Karpas-422 (cell line): ENCODE measurements around the gene ADCK1. TPM values are rescaled to one million over a fixed set of nuclear protein-coding genes. Genes with fewer than 3 reads are reported as not detected.
A peak's percentile ranks its signal among the peaks of the same experiment; 100 is the strongest.

Experiments used
- DNase-seq: peaks from one replicate; pipeline ENCODE4 v3.0.0-alpha.2; 2015
- H2AFZ ChIP-seq: fragments of 200-600 bp; sonication (generic); 2 replicates; pipeline ENCODE4 v1.6.1; 2014; ENCODE audit warnings: antibody characterized with exemption, low read length, mixed read lengths
- H3K27ac ChIP-seq: fragments of 200-600 bp; sonication (generic); 2 replicates; pipeline ENCODE4 v1.5.1; 2014; ENCODE audit warnings: mild to moderate bottlenecking, low read length, moderate library complexity
- H3K27me3 ChIP-seq: fragments of 200-600 bp; sonication (generic); 2 replicates; pipeline ENCODE4 v1.6.1; 2014; ENCODE audit warnings: low read length, mixed read lengths
- H3K36me3 ChIP-seq: fragments of 200-600 bp; sonication (generic); 2 replicates; pipeline ENCODE4 v1.6.1; 2014; ENCODE audit warnings: low read length, mixed read lengths; ENCODE audit not compliant: insufficient read depth
- H3K4me1 ChIP-seq: fragments of 200-600 bp; sonication (generic); 2 replicates; pipeline ENCODE4 v1.6.1; 2014; ENCODE audit warnings: mild to moderate bottlenecking, low read length, mixed read lengths
- H3K4me2 ChIP-seq: fragments of 200-600 bp; sonication (generic); 2 replicates; pipeline ENCODE4 v1.6.1; 2014; ENCODE audit warnings: low read length, low read depth, mild to moderate bottlenecking; ENCODE audit not compliant: poor library complexity, severe bottlenecking
- H3K4me3 ChIP-seq: fragments of 200-600 bp; sonication (generic); 2 replicates; pipeline ENCODE4 v1.5.1; 2014; ENCODE audit warnings: mild to moderate bottlenecking, antibody characterized with exemption, low read length, mixed read lengths
- H3K79me2 ChIP-seq: fragments of 200-600 bp; sonication (generic); 2 replicates; pipeline ENCODE4 v1.6.1; 2014; ENCODE audit warnings: mild to moderate bottlenecking, low read length, mixed read lengths
- H3K9ac ChIP-seq: fragments of 200-600 bp; sonication (generic); 2 replicates; pipeline ENCODE4 v1.6.0; 2014; ENCODE audit warnings: low read length
- H3K9me2 ChIP-seq: fragments of 200-600 bp; sonication (generic), shearing (Covaris generic); replicated peaks from 2 replicates; pipeline ENCODE4 v1.6.0; 2014; ENCODE audit warnings: mild to moderate bottlenecking, low read length, moderate library complexity; ENCODE audit not compliant: insufficient read depth
- H3K9me3 ChIP-seq: fragments of 300-700, 200-600 bp; sonication (generic); 2 replicates; pipeline ENCODE4 v1.6.1; 2014; ENCODE audit warnings: low read length, mixed read lengths
- H4K20me1 ChIP-seq: fragments of 200-600 bp; sonication (generic); 2 replicates; pipeline ENCODE4 v1.6.1; 2014; ENCODE audit warnings: mild to moderate bottlenecking, antibody characterized with exemption, low read length, low read depth; ENCODE audit not compliant: insufficient read depth
- small RNA-seq: library from RNA; depleted of rRNA; stranded (forward); fragments of <200 nt; gene quantifications from one replicate; pipeline ENCODE3, GENCODE V24; 2014
- total RNA-seq: library from RNA; depleted of rRNA; stranded (reverse); fragments of >200 nt; shearing (Covaris generic); gene quantifications from 2 replicates; pipeline ENCODE4 v1.2.3, GENCODE V29; 2014; ENCODE audit warnings: low replicate concordance; rRNA removed

The ADCK1 gene
- total RNA-seq, 1 experiment from 2014 or later, result 9.7 TPM

GRCh38 chr14:77970646-77971045 is 170.7 kb downstream of the ADCK1 start:
- H3K9me2 ChIP-seq, result no peaks in the 10 kb centered on the region
- no peak overlapping the region for H2AFZ ChIP-seq
- no peaks in the 10 kb centered on the region for H3K79me2 ChIP-seq
- no peaks in the 10 kb centered on the region for H3K9me3 ChIP-seq
- no peak overlapping the region for H3K9ac ChIP-seq
- no peaks in the 10 kb centered on the region for H3K4me1 ChIP-seq
- 0 out of 2 replicates have a peak, but pooled peaks cover 3% of the 10 kb centered on the region for H3K27me3 ChIP-seq
- no peaks in the 10 kb centered on the region for H4K20me1 ChIP-seq
- H3K4me3 ChIP-seq, result no peak overlapping the region
- no peak overlapping the region for H3K27ac ChIP-seq
- H3K36me3 ChIP-seq, result no peaks in the 10 kb centered on the region
- no peak for DNase-seq
- no peak overlapping the region for H3K4me2 ChIP-seq

- no peak overlapping the region for H2AFZ ChIP-seq
- no peaks in the 10 kb centered on the region for H3K9me3 ChIP-seq
- no peak for DNase-seq
- H3K4me1 ChIP-seq, result no peaks in the 10 kb centered on the region
- no peaks in the 10 kb centered on the region for H3K36me3 ChIP-seq
- H3K27ac ChIP-seq, result no peak overlapping the region
- no peaks in the 10 kb centered on the region for H3K9me2 ChIP-seq
- H3K4me3 ChIP-seq, result no peak overlapping the region
- H3K9ac ChIP-seq, result no peak overlapping the region
- H3K79me2 ChIP-seq, result no peaks in the 10 kb centered on the region
- 0 out of 2 replicates have a peak, but pooled peaks cover 3% of the 10 kb centered on the region for H3K27me3 ChIP-seq
- H4K20me1 ChIP-seq, result no peaks in the 10 kb centered on the region
- no peak overlapping the region for H3K4me2 ChIP-seq
These were observed 173.3 kb downstream of the ADCK1 start for GRCh38 chr14:77973246-77973645.

GRCh38 chr14:77976591-77976990 is 176.7 kb downstream of the ADCK1 start:
- no peaks in the 10 kb centered on the region for H4K20me1 ChIP-seq
- H3K9ac ChIP-seq, result no peak overlapping the region
- H2AFZ ChIP-seq, result no peak overlapping the region
- H3K27me3 ChIP-seq, result 0 out of 2 replicates have a peak, but pooled peaks cover 3% of the 10 kb centered on the region
- no peaks in the 10 kb centered on the region for H3K9me2 ChIP-seq
- no peaks in the 10 kb centered on the region for H3K79me2 ChIP-seq
- no peak overlapping the region for H3K4me3 ChIP-seq
- no peaks in the 10 kb centered on the region for H3K36me3 ChIP-seq
- H3K9me3 ChIP-seq, result no peaks in the 10 kb centered on the region
- no peak for DNase-seq
- H3K27ac ChIP-seq, result no peak overlapping the region
- H3K4me2 ChIP-seq, result no peak overlapping the region
- H3K4me1 ChIP-seq, result no peaks in the 10 kb centered on the region

- no peaks in the 10 kb centered on the region for H3K4me1 ChIP-seq
- H3K4me2 ChIP-seq, result no peak overlapping the region
- no peak overlapping the region for H3K9ac ChIP-seq
- no peaks in the 10 kb centered on the region for H3K79me2 ChIP-seq
- no peaks in the 10 kb centered on the region for H4K20me1 ChIP-seq
- no peaks in the 10 kb centered on the region for H3K9me2 ChIP-seq
- H3K4me3 ChIP-seq, result no peak overlapping the region
- no peak overlapping the region for H2AFZ ChIP-seq
- no peak overlapping the region for H3K27ac ChIP-seq
- no peaks in the 10 kb centered on the region for H3K36me3 ChIP-seq
- H3K9me3 ChIP-seq, result no peaks in the 10 kb centered on the region
- no peaks in the 10 kb centered on the region for H3K27me3 ChIP-seq
- DNase-seq, result no peak
These were observed 179.3 kb downstream of the ADCK1 start for GRCh38 chr14:77979171-77979570.

GRCh38 chr14:77979666-77980351 is 179.9 kb downstream of the ADCK1 start:
- H4K20me1 ChIP-seq, result no peaks in the 10 kb centered on the region
- H3K79me2 ChIP-seq, result no peaks in the 10 kb centered on the region
- no peak overlapping the region for H3K4me3 ChIP-seq
- H3K27ac ChIP-seq, result no peak overlapping the region
- no peaks in the 10 kb centered on the region for H3K27me3 ChIP-seq
- H3K4me1 ChIP-seq, result no peaks in the 10 kb centered on the region
- no peaks in the 10 kb centered on the region for H3K36me3 ChIP-seq
- no peak overlapping the region for H3K4me2 ChIP-seq
- H3K9me2 ChIP-seq, result no peaks in the 10 kb centered on the region
- H3K9ac ChIP-seq, result no peak overlapping the region
- H3K9me3 ChIP-seq, result no peaks in the 10 kb centered on the region
- peak; percentile 64 for DNase-seq
- H2AFZ ChIP-seq, result no peak overlapping the region

GRCh38 chr14:77980475-77981321 is 180.8 kb downstream of the ADCK1 start:
- Histone ChIP-seq H3K27ac (no peak overlapping the region), H3K27me3 (no peaks in the 10 kb centered on the region), H3K4me2 (no peak overlapping the region), H3K4me1 (no peaks in the 10 kb centered on the region), H3K9me3 (no peaks in the 10 kb centered on the region), H3K9me2 (no peaks in the 10 kb centered on the region), H3K9ac (no peak overlapping the region), H3K36me3 (no peaks in the 10 kb centered on the region), H2AFZ (no peak overlapping the region), H3K4me3 (no peak overlapping the region), H3K79me2 (no peaks in the 10 kb centered on the region), H4K20me1 (no peaks in the 10 kb centered on the region)
- no peak for DNase-seq

Small RNA genes within 50 kb of the gene (small RNA-seq; reads per million reads assigned to genes)
- gene RF00019, result not detected

Other genes starting within 250 kb of the ADCK1 start
- 70.9 and 97.0 TPM in 2 replicates for gene SPTLC2, start 183.5 kb upstream of the ADCK1 start, total RNA-seq
- 13.5 and 17.1 TPM in 2 replicates for gene ALKBH1, start 92.1 kb upstream of the ADCK1 start, total RNA-seq
- 204 and 470 TPM in 2 replicates for gene SLIRP, start 92.0 kb upstream of the ADCK1 start, total RNA-seq
- gene SNW1, start 39.0 kb upstream of the ADCK1 start, total RNA-seq, result 79.9 and 88.1 TPM in 2 replicates